Measurements from ENCODE around the gene SLC5A5. TPM values are rescaled to one million over a fixed set of nuclear protein-coding genes. Genes with fewer than 3 reads are reported as not detected.
"Not testable (repeated sequence)": the region's sequence is repeated elsewhere in the genome, so short reads cannot be mapped to it uniquely, and the experiment has no call there.

SLC5A5 gene
- total RNA-seq, 3 donors from 2014 or later (not counting 1 experiment from before 2014, with no cell fraction given) = 0.25 to 0.43 (median 0.26) TPM

DNA sequence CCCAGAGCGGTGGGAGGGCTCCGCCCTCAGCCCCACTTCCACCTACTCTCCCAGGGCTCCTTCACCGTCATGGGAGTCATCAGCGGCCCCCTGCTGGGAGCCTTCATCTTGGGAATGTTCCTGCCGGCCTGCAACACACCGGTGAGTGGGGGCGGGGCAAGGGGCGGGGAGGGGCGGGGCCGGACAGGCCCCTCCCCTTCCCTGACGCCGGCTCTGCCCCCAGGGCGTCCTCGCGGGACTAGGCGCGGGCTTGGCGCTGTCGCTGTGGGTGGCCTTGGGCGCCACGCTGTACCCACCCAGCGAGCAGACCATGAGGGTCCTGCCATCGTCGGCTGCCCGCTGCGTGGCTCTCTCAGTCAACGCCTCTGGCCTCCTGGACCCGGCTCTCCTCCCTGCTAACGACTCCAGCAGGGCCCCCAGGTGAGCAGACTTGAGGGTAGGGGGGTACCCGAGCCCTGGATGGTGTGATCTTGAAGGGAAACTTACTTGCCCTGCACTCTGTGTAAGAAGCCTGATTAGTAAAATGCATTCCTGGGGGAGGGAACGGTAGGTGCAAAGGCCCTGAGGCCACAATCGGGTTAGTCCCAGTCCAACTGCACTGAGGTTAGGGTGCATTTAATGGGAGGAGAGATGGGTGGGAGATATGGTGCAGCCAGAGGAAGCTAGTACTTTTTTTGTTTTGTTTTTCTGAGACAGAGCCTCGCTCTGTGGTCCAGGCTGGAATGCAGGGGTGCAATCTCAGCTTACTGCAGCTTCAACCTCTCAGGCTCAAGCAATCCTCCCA is 12.1 kb downstream of the SLC5A5 start:
- Mint-ChIP-seq H3K36me3 (no peaks in the 10 kb centered on the region), H3K27me3 (ENCODE audit: low read depth in 2 of 2) (no peaks in the 10 kb centered on the region), H3K4me3 (no peak overlapping the region), H3K4me1 (no peaks in the 10 kb centered on the region), H3K27ac (no peak overlapping the region), H3K9me3 (no peaks in the 10 kb centered on the region)
- Histone ChIP-seq H3K27ac (ENCODE audit: low read length) (no peak overlapping the region), H3K9me3 (ENCODE audit: control insufficient read depth, insufficient read depth, low read length) (no peaks in the 10 kb centered on the region), H3K4me3 (ENCODE audit: low read length) (no peak overlapping the region), H3K27me3 (ENCODE audit: control insufficient read depth, insufficient read depth, low read length) (no peaks in the 10 kb centered on the region), H3K36me3 (ENCODE audit: control insufficient read depth, insufficient read depth, low read length) (no peaks in the 10 kb centered on the region), H3K4me1 (ENCODE audit: control insufficient read depth, insufficient read depth, low read length) (peaks cover 8% of the 10 kb centered on the region)
- 87% methylated on average over 33 of the region's 33 CpGs for WGBS (ENCODE audit: insufficient coverage)
- no peak for ATAC-seq
- intact Hi-C loops (cut with micrococcal nuclease) = no loop called here
- no peak for TF ChIP-seq CTCF (IDR thresholded peaks at IDR 0.05)
- DNase-seq = no peak

DNA sequence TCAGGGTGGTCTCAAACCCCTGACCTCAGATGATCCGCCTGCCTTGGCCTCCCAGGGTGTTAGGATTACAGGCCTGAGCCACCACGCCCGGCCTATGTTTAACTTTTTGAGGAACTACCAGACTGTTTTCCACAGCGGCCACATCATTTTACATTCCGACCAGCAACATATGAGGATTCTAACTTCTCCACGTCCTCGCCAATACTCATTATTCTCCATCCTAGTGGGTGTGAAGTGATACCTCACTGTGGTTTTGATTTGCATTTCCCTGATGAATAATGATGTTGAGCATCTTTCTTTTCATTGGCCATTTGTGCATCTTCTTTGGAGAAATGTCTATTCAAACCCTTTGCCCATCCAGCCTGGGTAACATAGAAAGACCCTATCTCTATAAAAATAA is 14.8 kb downstream of the SLC5A5 start:
- DNase-seq = no peak
- Mint-ChIP-seq H3K4me3 (no peak overlapping the region), H3K27me3 (ENCODE audit: low read depth in 2 of 2) (peaks cover 0 to 2% of the 10 kb centered on the region in 2 donors), H3K9me3 (no peaks in the 10 kb centered on the region), H3K4me1 (no peaks in the 10 kb centered on the region), H3K27ac (no peak overlapping the region), H3K36me3 (no peaks in the 10 kb centered on the region)
- Histone ChIP-seq H3K36me3 (ENCODE audit: control insufficient read depth, insufficient read depth, low read length) (no peaks in the 10 kb centered on the region), H3K4me1 (ENCODE audit: control insufficient read depth, insufficient read depth, low read length) (peaks cover 8% of the 10 kb centered on the region), H3K27me3 (ENCODE audit: control insufficient read depth, insufficient read depth, low read length) (no peaks in the 10 kb centered on the region), H3K27ac (ENCODE audit: low read length) (no peak overlapping the region), H3K4me3 (ENCODE audit: low read length) (no peak overlapping the region), H3K9me3 (ENCODE audit: control insufficient read depth, insufficient read depth, low read length) (no peaks in the 10 kb centered on the region)
- intact Hi-C loops (cut with micrococcal nuclease) = no loop called here
- 84% methylated on average over 4 of the region's 7 CpGs for WGBS (ENCODE audit: insufficient coverage)
- no peak for ATAC-seq
- TF ChIP-seq CTCF (IDR thresholded peaks at IDR 0.05) = no peak

DNA sequence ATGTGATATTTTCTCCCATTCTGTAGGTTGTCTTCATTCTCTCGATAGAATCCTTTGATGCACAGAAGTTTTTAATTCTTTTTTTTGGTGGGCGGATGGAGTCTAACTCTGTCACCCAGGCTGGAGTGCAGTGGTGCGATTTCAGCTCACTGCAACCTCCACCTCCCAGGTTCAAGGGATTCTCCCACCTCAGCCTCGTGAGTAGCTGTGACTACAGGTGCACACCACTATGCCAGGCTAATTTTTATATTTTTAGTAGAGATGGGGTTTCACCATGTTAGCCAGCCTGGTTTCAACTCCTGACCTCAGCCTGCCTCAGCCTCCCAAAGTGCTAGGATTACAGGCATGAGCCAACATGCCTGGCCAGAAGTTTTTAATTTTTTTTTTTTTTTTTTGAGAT is 15.5 kb downstream of the SLC5A5 start:
- H3K36me3 Mint-ChIP-seq; ATAC-seq; intact Hi-C loops (cut with micrococcal nuclease); H3K4me3 Mint-ChIP-seq; H3K27me3 Mint-ChIP-seq (ENCODE audit: low read depth in 2 of 2); H3K36me3 ChIP-seq (ENCODE audit: control insufficient read depth, insufficient read depth, low read length); H3K9me3 Mint-ChIP-seq; H3K27me3 ChIP-seq (ENCODE audit: control insufficient read depth, insufficient read depth, low read length); H3K4me3 ChIP-seq (ENCODE audit: low read length); H3K27ac ChIP-seq (ENCODE audit: low read length); H3K4me1 Mint-ChIP-seq; DNase-seq; H3K27ac Mint-ChIP-seq; H3K9me3 ChIP-seq (ENCODE audit: control insufficient read depth, insufficient read depth, low read length); H3K4me1 ChIP-seq (ENCODE audit: control insufficient read depth, insufficient read depth, low read length): not testable (repeated sequence)
- 82% methylated on average over 3 of the region's 4 CpGs for WGBS (ENCODE audit: insufficient coverage)

GRCh38 chr19:17888260-17888659 is 16.5 kb downstream of the SLC5A5 start:
- intact Hi-C loops (cut with micrococcal nuclease) = no loop called here
- 97% methylated on average over 6 of the region's 7 CpGs for WGBS (ENCODE audit: insufficient coverage)
- H3K4me3 ChIP-seq (ENCODE audit: low read length) = no peak overlapping the region
- no peaks in the 10 kb centered on the region for H3K9me3 Mint-ChIP-seq
- H3K4me1 ChIP-seq (ENCODE audit: control insufficient read depth, insufficient read depth, low read length) = peaks cover 8% of the 10 kb centered on the region
- H3K36me3 Mint-ChIP-seq = no peaks in the 10 kb centered on the region
- no peaks in the 10 kb centered on the region for H3K27me3 ChIP-seq (ENCODE audit: control insufficient read depth, insufficient read depth, low read length)
- H3K9me3 ChIP-seq (ENCODE audit: control insufficient read depth, insufficient read depth, low read length) = no peaks in the 10 kb centered on the region
- no peaks in the 10 kb centered on the region for H3K36me3 ChIP-seq (ENCODE audit: control insufficient read depth, insufficient read depth, low read length)
- H3K27me3 Mint-ChIP-seq (ENCODE audit: low read depth in 2 of 2) = peaks cover 0 to 4% of the 10 kb centered on the region in 2 donors
- ATAC-seq (no peak), DNase-seq (no peak)
- no peak overlapping the region for H3K27ac Mint-ChIP-seq
- H3K27ac ChIP-seq (ENCODE audit: low read length) = no peak overlapping the region
- no peak for TF ChIP-seq CTCF (IDR thresholded peaks at IDR 0.05)
- no peaks in the 10 kb centered on the region for H3K4me1 Mint-ChIP-seq
- H3K4me3 Mint-ChIP-seq = no peak overlapping the region
